AG04449 (cell line): ENCODE measurements around the gene FYB1.

Experiments used
- CTCF ChIA-PET: fragments of 350-600 bp; formaldehyde crosslinking; extraction: SDS; loops from one replicate; lab custom pipeline; 2021; ENCODE audit warnings: antibody characterized with exemption; lab: Yijun Ruan, JAX
- POLR2A ChIA-PET: fragments of 400-600, 350-600 bp; formaldehyde crosslinking; extraction: SDS; loops from one replicate; lab custom pipeline; 2020; ENCODE audit warnings: antibody characterized with exemption, inconsistent platforms; lab: Yijun Ruan, JAX
- DNase-seq: peaks from one replicate; pipeline ENCODE4 v3.0.0-alpha.2; 2010; ENCODE audit warnings: low read depth, low spot score
- H3K4me3 ChIP-seq: 2 replicates; pipeline ENCODE4 v1.5.1; 2011; ENCODE audit warnings: low read depth, mild to moderate bottlenecking, control low read depth, low read length
- TF ChIP-seq, protein P1 (sequence below): IDR thresholded peaks from one replicate; pipeline ENCODE4 v1.5.1; 2011; ENCODE audit warnings: mild to moderate bottlenecking, moderate library complexity, low read length, control low read depth, inconsistent platforms; ENCODE audit not compliant: insufficient read depth; ENCODE audit errors: missing control alignments

FYB1 gene

DNA sequence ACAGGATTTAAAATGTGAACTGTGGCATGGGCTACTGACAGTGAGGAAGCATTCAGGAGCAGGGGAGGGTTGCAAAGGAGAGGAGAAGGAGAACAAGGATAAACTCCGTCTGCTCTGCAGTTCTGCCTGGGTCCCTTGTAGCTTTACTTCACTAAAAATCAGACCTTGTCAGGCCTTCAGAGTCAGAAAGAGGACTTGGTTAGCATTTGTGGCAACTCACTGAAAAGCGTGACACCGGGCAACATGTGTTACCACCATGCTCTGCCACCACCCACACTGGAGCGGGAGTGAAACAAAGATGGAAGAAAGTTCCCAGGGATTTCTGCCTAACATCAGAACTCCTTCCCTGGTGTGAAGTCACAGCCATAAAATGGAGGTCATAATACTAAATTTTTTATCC is 19.3 kb downstream of the FYB1 start:
- CTCF ChIA-PET = interaction anchor here (1.0 to 4.6 kb wide), 3 partner anchors 9 to 19 kb away, joined by 3 to 45 read pairs (median 6); partner anchors contain the start of gene FYB1
- no peak for DNase-seq
- H3K4me3 ChIP-seq = no peak overlapping the region
- POLR2A ChIA-PET = no interaction called here
- TF ChIP-seq, protein P1, sequence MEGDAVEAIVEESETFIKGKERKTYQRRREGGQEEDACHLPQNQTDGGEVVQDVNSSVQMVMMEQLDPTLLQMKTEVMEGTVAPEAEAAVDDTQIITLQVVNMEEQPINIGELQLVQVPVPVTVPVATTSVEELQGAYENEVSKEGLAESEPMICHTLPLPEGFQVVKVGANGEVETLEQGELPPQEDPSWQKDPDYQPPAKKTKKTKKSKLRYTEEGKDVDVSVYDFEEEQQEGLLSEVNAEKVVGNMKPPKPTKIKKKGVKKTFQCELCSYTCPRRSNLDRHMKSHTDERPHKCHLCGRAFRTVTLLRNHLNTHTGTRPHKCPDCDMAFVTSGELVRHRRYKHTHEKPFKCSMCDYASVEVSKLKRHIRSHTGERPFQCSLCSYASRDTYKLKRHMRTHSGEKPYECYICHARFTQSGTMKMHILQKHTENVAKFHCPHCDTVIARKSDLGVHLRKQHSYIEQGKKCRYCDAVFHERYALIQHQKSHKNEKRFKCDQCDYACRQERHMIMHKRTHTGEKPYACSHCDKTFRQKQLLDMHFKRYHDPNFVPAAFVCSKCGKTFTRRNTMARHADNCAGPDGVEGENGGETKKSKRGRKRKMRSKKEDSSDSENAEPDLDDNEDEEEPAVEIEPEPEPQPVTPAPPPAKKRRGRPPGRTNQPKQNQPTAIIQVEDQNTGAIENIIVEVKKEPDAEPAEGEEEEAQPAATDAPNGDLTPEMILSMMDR = no peak

DNA sequence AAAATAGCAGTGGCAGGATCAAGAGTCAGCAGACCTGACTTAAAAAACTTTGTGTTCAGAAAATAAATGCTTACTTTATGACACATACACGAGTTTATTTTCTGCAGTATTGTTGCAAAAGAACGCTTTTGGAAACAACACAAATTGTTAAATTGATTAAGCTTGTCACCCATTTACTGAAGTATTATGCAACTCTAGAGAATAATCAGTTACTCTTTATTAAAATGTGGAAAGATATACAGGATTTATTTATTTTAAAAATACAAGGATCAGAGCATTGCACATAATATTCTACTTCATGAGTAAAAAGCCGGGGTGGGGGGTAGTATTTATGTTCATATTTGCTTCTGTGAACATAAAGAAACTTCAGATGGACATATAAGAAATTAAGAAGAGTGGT is 20.0 kb downstream of the FYB1 start:
- TF ChIP-seq, protein P1 = no peak

DNA sequence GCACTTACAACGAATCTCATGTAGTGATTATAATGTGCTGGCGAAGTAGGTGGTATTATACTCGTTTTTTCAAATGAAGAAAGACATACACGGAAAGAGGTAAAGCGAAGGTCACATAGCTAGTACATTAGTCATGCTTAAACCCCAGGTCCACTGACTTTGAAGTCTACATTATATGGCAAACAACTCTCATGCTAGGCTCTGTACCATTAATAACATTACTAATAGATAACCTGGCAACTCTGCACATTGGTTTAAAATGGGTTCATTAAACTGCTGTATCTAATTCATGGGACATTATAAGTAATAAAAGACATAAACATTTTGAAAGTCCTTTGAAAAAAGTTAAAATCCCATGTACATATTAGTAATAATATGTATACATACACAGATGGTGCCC is 21.2 kb downstream of the FYB1 start:
- CTCF ChIA-PET = no interaction called here
- H3K4me3 ChIP-seq = no peak overlapping the region
- POLR2A ChIA-PET = no interaction called here
- TF ChIP-seq, protein P1 = no peak
- no peak for DNase-seq

More for the DNA sequence above, 20.0 kb downstream of the FYB1 start:
- no peak for DNase-seq
- ChIA-PET CTCF (interaction anchor here (4.6 kb wide), 1 partner anchor 18 kb away, joined by 45 read pairs; no protein-coding TSS in a partner anchor), POLR2A (no interaction called here)
- H3K4me3 ChIP-seq = no peak overlapping the region

DNA sequence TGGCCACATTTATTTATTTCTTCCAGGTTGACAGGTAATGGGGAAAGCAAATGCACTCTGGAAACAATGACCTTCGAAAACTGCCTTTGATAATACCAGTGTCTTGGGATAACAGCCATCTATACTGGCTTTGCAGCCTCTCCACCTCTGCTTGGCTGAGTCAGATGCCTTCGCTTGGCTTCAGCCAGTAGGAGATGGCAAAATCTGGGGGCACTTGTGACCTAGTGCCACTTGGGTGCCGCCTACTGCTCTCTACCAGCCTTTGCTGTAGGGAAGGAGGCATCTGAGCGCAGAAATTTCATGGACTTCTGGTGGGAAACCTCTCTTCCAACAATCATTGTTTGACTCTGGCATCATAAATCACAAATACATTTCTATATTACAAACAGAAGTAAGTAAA is 21.8 kb downstream of the FYB1 start:
- DNase-seq = no peak
- H3K4me3 ChIP-seq = no peak overlapping the region
- CTCF ChIA-PET = no interaction called here
- POLR2A ChIA-PET = no interaction called here
- TF ChIP-seq, protein P1 = no peak

DNA sequence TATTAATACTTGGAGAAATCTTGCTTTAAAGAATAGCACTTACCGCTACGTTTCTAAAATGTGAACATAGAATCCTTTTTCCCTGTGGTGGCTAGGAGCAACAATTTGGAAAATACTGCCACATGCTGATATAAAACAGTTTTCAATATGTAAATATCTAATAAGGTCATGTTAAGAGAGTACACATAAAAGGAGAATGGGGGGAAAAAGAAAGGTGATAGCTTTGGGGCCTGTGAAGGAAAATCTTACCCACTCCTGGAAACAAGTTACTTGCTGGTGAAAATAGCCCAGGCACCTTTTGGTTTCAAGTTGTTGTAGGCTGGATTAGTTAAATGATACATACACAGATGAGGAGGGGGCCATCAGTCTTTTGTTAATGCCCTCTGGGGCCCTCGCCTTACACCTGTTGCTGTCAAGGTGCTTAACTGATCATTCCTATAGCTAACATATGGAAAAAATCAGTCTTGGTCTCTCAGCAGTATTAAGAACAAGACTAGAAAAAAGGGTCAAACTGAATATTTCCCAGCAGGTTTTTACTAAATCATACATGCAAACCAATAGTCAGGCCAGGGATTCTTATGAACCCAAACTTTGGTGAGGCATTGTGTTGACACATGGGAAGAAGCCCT is 24.1 kb downstream of the FYB1 start:
- TF ChIP-seq, protein P1 = no peak
- H3K4me3 ChIP-seq = no peak overlapping the region
- no peak for DNase-seq
- ChIA-PET CTCF (interaction anchor here (1.0 to 4.0 kb wide), 7 partner anchors 10 to 88 kb away, joined by 3 to 33 read pairs (median 3); no protein-coding TSS in a partner anchor), POLR2A (interaction anchor here (0.6 to 1.5 kb wide), 3 partner anchors 25 to 1816 kb away, joined by 3 to 4 read pairs (median 4); partner anchors contain the start of gene WDR70)

DNA sequence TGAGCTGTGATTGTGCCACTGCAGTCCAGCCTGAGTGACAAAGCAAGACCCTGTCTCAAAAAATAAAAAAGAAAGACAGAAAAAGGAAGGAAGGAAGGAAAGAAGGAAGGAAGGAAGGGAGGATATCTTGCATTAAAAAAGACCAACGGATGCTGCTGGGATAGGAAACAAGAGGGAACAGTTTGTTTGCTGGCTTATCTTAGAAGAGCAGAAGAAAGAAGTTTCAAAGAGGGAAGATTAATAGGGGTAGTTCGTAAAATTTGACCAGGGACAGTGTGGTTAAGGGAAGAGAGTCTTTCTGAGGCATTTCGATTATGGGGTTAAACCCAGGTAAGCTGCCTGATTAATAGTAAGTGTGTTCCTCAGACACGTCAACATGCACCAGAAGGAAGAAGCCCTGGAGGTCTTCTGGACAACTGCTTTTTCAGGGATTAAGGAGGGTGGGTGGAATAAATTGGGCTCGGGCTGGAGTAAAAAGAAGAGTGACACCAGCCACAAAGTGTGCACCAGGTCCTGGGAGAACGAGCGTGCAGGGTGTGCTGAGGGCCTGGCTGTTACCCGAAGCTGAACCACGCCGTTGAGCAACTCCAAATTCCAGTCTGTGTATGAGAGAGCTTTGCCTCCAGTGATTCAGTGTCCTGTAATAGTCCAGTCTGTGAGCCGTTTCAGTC is 24.8 kb downstream of the FYB1 start:
- no peak overlapping the region for H3K4me3 ChIP-seq
- DNase-seq = peak; percentile 56
- ChIA-PET POLR2A (interaction anchor here (0.6 to 1.5 kb wide), 2 partner anchors 24 to 216 kb away, joined by 3 to 4 read pairs; no protein-coding TSS in a partner anchor), CTCF (interaction anchor here (0.8 to 4.0 kb wide), 7 partner anchors 9 to 385 kb away, joined by 3 to 33 read pairs (median 3); no protein-coding TSS in a partner anchor)
- TF ChIP-seq, protein P1 = no peak
